Spleen (tissue), 11 donors: Measurements from ENCODE around the gene MON2. TPM values are rescaled to one million over a fixed set of nuclear protein-coding genes. Genes with fewer than 3 reads are reported as not detected.

Experiments used
- DNase-seq: peaks from one replicate; pipeline ENCODE4 v3.0.0-alpha.2; 2020
- H3K27ac ChIP-seq, 8 donors: fragments of 200-600 bp; sonication (generic) in 7 of 8; 1 replicate in 4 of 8; 2 replicates in 4 of 8; pipeline versions ENCODE4 v1.5.0 to v1.8.0; 2016 to 2021; ENCODE audit warnings: inconsistent platforms in 4 of 8, mild to moderate bottlenecking in 4 of 8, moderate library complexity in 1 of 8
- H3K27me3 ChIP-seq, 7 donors: fragments of 200-600 bp; sonication (generic) in 6 of 7; replicated peaks in 1 of 7; 1 replicate in 4 of 7; 2 replicates in 3 of 7; pipeline versions ENCODE4 v1.5.0 to v1.8.0; 2016 to 2021; ENCODE audit warnings: inconsistent platforms in 3 of 7, mild to moderate bottlenecking in 1 of 7
- H3K36me3 ChIP-seq, 6 donors: fragments of 200-600 bp; sonication (generic) in 5 of 6; 1 replicate in 4 of 6; 2 replicates in 2 of 6; pipeline versions ENCODE4 v1.5.0 to v1.8.0; 2016 to 2021; ENCODE audit warnings: inconsistent platforms in 2 of 6
- H3K4me1 ChIP-seq, 6 donors: fragments of 200-600 bp; sonication (generic) in 5 of 6; 1 replicate in 3 of 6; 2 replicates in 3 of 6; pipeline versions ENCODE4 v1.5.0 to v1.8.0; 2016 to 2021; ENCODE audit warnings: inconsistent platforms in 3 of 6
- H3K4me3 ChIP-seq, 8 donors: fragments of 200-600 bp; sonication (generic) in 7 of 8; 1 replicate in 4 of 8; 2 replicates in 4 of 8; pipeline versions ENCODE4 v1.5.0 to v1.8.0; 2016 to 2021; ENCODE audit warnings: inconsistent platforms in 4 of 8, mild to moderate bottlenecking in 4 of 8, moderate library complexity in 2 of 8
- H3K9me3 ChIP-seq, 8 donors: fragments of 200-600 bp; sonication (generic) in 7 of 8; 1 replicate in 4 of 8; 2 replicates in 4 of 8; pipeline versions ENCODE4 v1.5.0 to v1.8.0; 2016 to 2021; ENCODE audit warnings: inconsistent platforms in 4 of 8
- CTCF ChIP-seq, 11 experiments: fragments of 200-600 bp in 7 of 11; fragments of 450-650 bp in 4 of 11; sonication (generic) in 4 of 11; IDR thresholded peaks in 8 of 11; conservative IDR thresholded peaks in 3 of 11; 1 replicate in 7 of 11; 2 replicates in 4 of 11; pipeline versions ENCODE4 v1.4.0 to v1.8.0; 2016 to 2021; ENCODE audit warnings: antibody characterized with exemption in 11 of 11, inconsistent platforms in 4 of 11, mild to moderate bottlenecking in 1 of 11
- POLR2A ChIP-seq, 3 donors: fragments of 450-650 bp; IDR thresholded peaks; one replicate each; pipeline ENCODE4 v1.5.1; 2017; ENCODE audit warnings: antibody characterized with exemption in 3 of 3, mild to moderate bottlenecking in 1 of 3
- POLR2AphosphoS5 ChIP-seq, 3 donors: sonication (generic); formaldehyde crosslinking; IDR thresholded peaks; one replicate each; pipeline ENCODE4 v1.5.1; 2017; ENCODE audit warnings: antibody characterized with exemption in 3 of 3
- WGBS, 5 donors: extraction: QIAGEN DNeasy Blood & Tissue Kit in 3 of 5; methylation state at CpG; one replicate each; pipeline versions ENCODE4 v1.1.5 to v1.1.7; 2013 to 2018; 5-methylcytosine and 5-hydroxymethylcytosine counted together
- intact Hi-C: fragments of 100-400 bp; cut with DNase I; formaldehyde crosslinking; loops from one replicate; pipeline ENCODE4 v1.15.0; 2023; ENCODE audit warnings: low total_unique reads
- polyA plus RNA-seq, 3 donors: library from polyadenylated mRNA; stranded (reverse); fragments of 200-250 nt; gene quantifications; one replicate each; pipeline ENCODE4 v1.2.1, GENCODE V29; 2013
- total RNA-seq, 7 donors: library from RNA; depleted of rRNA in 3 of 7; stranded (reverse); fragments of >200 nt in 3 of 7; fragmentation: NEBNext Ultra II Directional in 4 of 7; extraction: Animal tissue kit (Norgen Biotek cat#: 25700) in 4 of 7; gene quantifications; one replicate each; pipeline versions ENCODE4 v1.1.0 to v1.2.1, GENCODE V29; 2016 to 2021
- donor health status: healthy with polysubstance abuse.
- donor health status: DM: no; HTN: no; CAD: no; lungs with moderate emphysema.
- donor health status: DM: no; HTN: no; CAD: no.
- donor health status: Bipolar disorder and iron deficiency.
- donor health status: healthy.
- donor health status: DM: no; HTN: no; CAD: no.
- donor health status: DM: yes; HTN: yes; CAD: no.

The MON2 gene
- total and polyA plus RNA-seq, 10 donors: 10.8 to 181 (median 82.0) TPM

- Histone ChIP-seq H3K4me1 (peaks cover 0 to 9% (median 0%) of the 10 kb centered on the region in 6 donors), H3K27me3 (peaks cover 0 to 11% (median 0%) of the 10 kb centered on the region in 7 donors), H3K27ac (no peak overlapping the region), H3K9me3 (no peaks in the 10 kb centered on the region), H3K36me3 (no peaks in the 10 kb centered on the region), H3K4me3 (no peak overlapping the region)
- intact Hi-C loops: no loop called here
- TF ChIP-seq POLR2AphosphoS5 (IDR thresholded peaks at IDR 0.05) (no peak), CTCF (IDR thresholded peaks at IDR 0.05 in 8 of 11, conservative IDR thresholded peaks at IDR 0.05 in 3 of 11) (no peak), POLR2A (IDR thresholded peaks at IDR 0.05) (no peak)
- no peak for DNase-seq
- WGBS, 5 donors: 47 to 74% (median 69%) methylated on average over 4 of the region's 4 CpGs
Observed at GRCh38 chr12:62640910-62641448, 174.4 kb downstream of the MON2 start.

- no peak for TF ChIP-seq POLR2A (IDR thresholded peaks at IDR 0.05)
- TF ChIP-seq CTCF (IDR thresholded peaks at IDR 0.05 in 8 of 11, conservative IDR thresholded peaks at IDR 0.05 in 3 of 11): no peak
- TF ChIP-seq POLR2AphosphoS5 (IDR thresholded peaks at IDR 0.05): no peak
- no peak overlapping the region for H3K4me3 ChIP-seq
- DNase-seq: no peak
- peaks cover 0 to 9% (median 0%) of the 10 kb centered on the region in 6 donors for H3K4me1 ChIP-seq
- intact Hi-C loops: no loop called here
- H3K9me3 ChIP-seq: no peaks in the 10 kb centered on the region
- no peak overlapping the region for H3K27ac ChIP-seq
- WGBS, 5 donors: 64 to 77% (median 68%) methylated on average over 2 of the region's 2 CpGs
- H3K27me3 ChIP-seq: peaks cover 0 to 4% (median 0%) of the 10 kb centered on the region in 7 donors
- no peaks in the 10 kb centered on the region for H3K36me3 ChIP-seq
Observed at GRCh38 chr12:62642486-62642885, 175.9 kb downstream of the MON2 start.

- no peaks in the 10 kb centered on the region for H3K9me3 ChIP-seq
- 93 to 100% (median 97%) methylated on average over 2 of the region's 2 CpGs for WGBS, 5 donors
- intact Hi-C loops: no loop called here
Observed at GRCh38 chr12:62643486-62643885, 176.9 kb downstream of the MON2 start.

GRCh38 chr12:62646566-62646965, 179.9 kb downstream of the MON2 start:
- TF ChIP-seq POLR2AphosphoS5 (IDR thresholded peaks at IDR 0.05): no peak
- no peak for TF ChIP-seq CTCF (IDR thresholded peaks at IDR 0.05 in 8 of 11, conservative IDR thresholded peaks at IDR 0.05 in 3 of 11)
- TF ChIP-seq POLR2A (IDR thresholded peaks at IDR 0.05): no peak
- 85 to 94% (median 92%) methylated on average over 8 of the region's 8 CpGs for WGBS, 5 donors
- intact Hi-C loops: no loop called here
- no peaks in the 10 kb centered on the region for H3K27me3 ChIP-seq
- H3K4me1 ChIP-seq: no peaks in the 10 kb centered on the region
- H3K9me3 ChIP-seq: no peaks in the 10 kb centered on the region
- no peak for DNase-seq
- H3K27ac ChIP-seq: no peak overlapping the region
- no peak overlapping the region for H3K4me3 ChIP-seq
- no peaks in the 10 kb centered on the region for H3K36me3 ChIP-seq

More at GRCh38 chr12:62643486-62643885, 176.9 kb downstream of the MON2 start:
- no peak overlapping the region for H3K4me3 ChIP-seq
- H3K27ac ChIP-seq: no peak overlapping the region
- H3K36me3 ChIP-seq: no peaks in the 10 kb centered on the region
- no peaks in the 10 kb centered on the region for H3K27me3 ChIP-seq
- H3K4me1 ChIP-seq: peaks cover 0 to 9% (median 0%) of the 10 kb centered on the region in 6 donors
- TF ChIP-seq POLR2A (IDR thresholded peaks at IDR 0.05) (no peak), POLR2AphosphoS5 (IDR thresholded peaks at IDR 0.05) (no peak), CTCF (IDR thresholded peaks at IDR 0.05 in 8 of 11, conservative IDR thresholded peaks at IDR 0.05 in 3 of 11) (no peak)
- DNase-seq: no peak
